ENCODE results near the gene FGR.

Gene FGR

DNA sequence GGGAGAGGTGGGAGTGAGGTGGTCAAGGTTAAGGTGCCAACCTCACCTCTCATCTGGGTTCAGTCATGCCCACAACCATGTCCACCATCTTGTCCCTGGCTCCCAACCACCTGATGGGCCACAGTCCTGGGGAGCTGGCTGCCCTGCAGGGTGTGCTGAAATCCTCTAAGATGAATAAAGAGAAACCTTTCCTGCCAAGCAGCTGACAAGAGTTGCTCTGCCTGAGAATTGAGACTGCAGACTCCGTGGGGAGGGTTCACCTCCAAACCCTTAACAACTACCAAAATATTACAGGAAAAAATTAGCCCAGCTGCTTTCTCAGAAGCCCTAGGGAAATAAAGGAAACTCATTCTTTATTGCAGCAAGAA lies 15.2 kb upstream of the FGR start:
- no peak overlapping the region for H3K27ac ChIP-seq
- TF ChIP-seq, protein P1, sequence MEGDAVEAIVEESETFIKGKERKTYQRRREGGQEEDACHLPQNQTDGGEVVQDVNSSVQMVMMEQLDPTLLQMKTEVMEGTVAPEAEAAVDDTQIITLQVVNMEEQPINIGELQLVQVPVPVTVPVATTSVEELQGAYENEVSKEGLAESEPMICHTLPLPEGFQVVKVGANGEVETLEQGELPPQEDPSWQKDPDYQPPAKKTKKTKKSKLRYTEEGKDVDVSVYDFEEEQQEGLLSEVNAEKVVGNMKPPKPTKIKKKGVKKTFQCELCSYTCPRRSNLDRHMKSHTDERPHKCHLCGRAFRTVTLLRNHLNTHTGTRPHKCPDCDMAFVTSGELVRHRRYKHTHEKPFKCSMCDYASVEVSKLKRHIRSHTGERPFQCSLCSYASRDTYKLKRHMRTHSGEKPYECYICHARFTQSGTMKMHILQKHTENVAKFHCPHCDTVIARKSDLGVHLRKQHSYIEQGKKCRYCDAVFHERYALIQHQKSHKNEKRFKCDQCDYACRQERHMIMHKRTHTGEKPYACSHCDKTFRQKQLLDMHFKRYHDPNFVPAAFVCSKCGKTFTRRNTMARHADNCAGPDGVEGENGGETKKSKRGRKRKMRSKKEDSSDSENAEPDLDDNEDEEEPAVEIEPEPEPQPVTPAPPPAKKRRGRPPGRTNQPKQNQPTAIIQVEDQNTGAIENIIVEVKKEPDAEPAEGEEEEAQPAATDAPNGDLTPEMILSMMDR (IDR thresholded peaks at IDR 0.05), result no peak
- DNase-seq (ENCODE audit: low spot score), result no peak
- no peak overlapping the region for H3K4me3 ChIP-seq

DNA sequence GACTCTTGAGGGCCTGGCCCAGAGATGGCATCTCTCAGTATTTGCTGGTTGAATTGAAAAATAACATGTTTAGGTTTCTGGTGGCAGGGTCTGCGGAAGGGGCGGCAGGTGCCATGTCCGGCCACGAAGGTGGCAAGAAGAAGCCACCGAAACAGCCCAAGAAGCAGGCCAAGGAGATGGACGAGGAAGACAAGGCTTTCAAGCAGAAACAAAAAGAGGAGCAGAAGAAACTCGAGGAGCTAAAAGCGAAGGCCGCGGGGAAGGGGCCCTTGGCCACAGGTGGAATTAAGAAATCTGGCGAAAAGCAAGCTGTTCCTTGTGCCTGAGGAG lies 14.3 kb upstream of the FGR start:
- Histone ChIP-seq H3K27ac (no peak overlapping the region), H3K4me3 (no peak overlapping the region)
- no peak for DNase-seq (ENCODE audit: low spot score)
- TF ChIP-seq, protein P1 (IDR thresholded peaks at IDR 0.05), result no peak

DNA sequence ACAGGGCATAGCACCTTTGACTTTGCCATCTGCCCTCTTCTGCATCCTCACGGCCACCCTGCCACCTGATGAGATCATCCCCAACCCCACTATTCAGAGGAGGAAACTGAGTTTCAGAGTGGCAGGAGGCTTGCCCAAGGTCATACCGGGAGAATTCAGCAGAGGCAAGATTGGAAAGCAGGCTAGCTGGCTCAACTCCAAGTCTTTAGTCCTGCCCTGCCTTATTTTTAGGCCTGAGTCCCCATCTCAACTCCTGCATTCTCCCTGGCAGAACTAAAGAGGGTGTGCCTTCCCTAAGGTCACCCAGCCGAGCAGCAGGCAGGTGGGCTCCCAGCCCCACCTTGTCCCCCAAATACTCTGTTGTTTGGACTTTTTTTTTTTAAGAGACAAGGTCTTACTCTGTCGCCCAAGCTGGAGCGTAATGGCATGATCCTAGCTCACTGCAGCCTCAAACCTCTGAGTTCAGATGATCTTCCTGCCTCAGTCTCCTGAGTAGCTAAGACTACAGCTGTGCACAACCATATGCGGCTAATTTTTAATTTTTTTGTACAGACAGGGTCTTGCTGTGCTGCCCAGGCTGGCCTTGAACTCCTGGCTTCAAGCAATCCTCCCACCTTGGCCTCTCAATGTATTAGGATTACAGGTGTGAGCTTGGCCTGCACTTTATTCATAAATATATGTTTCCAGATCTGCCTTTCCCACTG lies 13.8 kb upstream of the FGR start:
- Histone ChIP-seq H3K4me3 (no peak overlapping the region), H3K27ac (no peak overlapping the region)
- TF ChIP-seq, protein P1 (IDR thresholded peaks at IDR 0.05), result no peak
- no peak for DNase-seq (ENCODE audit: low spot score)

DNA sequence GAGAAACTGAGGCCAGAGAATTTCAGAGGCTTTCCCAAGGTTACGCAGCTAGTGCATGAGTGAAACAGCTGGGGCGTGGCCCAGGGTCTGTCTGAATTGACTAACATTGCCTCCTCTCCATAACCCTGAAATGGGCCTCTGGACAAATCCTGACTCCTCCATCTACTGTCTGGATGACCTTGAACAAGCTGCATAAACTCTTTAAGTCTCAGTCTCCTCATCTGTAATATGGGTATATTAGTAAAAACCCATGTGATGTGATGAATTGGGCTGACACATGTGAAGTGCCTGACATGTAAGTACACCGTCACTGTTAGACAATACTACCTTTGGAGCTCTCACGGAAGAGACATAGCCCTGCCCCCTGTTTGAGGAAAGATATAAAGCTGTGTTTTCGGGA lies 12.3 kb upstream of the FGR start:
- Histone ChIP-seq H3K27ac (no peak overlapping the region), H3K4me3 (no peak overlapping the region)
- TF ChIP-seq, protein P1 (IDR thresholded peaks at IDR 0.05), result no peak
- DNase-seq (ENCODE audit: low spot score), result no peak

DNA sequence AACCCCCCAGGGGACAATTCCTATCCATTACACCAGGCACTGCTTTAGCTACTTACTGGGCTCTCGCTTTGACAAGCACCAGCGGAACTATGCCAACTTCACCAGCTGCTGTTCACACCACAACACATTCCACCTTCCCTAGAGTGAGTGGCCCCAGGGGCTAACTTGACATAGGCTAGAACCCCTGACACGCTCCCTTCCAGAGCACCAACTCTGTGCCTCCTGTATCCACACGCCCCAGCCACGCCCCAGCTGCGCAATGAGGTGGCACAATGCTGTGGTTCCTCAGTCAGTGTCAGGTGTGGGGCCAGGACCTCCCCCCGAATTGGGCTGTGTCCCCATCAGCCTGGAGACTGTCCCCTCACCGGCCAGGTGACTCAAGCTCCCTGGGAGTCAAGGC lies 11.7 kb upstream of the FGR start:
- Histone ChIP-seq H3K4me3 (no peak overlapping the region), H3K27ac (no peak overlapping the region)
- TF ChIP-seq, protein P1 (IDR thresholded peaks at IDR 0.05), result no peak
- no peak for DNase-seq (ENCODE audit: low spot score)

DNA sequence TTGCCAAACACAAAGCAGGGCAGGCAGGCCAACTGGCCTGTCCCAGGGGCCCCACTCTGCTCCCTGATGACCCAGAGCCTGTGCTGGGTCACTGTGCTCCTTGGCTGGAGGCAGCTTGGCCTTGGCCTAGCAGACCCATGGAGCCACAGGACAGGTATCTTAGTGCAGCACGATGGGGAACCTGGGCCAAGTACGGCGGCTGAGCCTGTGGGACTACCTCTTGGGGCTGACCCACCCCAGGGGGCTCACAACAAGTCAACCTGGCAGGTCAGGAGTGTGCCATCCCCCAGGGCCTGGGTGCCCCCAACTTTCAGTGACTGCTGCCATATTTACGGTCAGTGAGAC lies 10.1 kb upstream of the FGR start:
- TF ChIP-seq, protein P1 (IDR thresholded peaks at IDR 0.05), result no peak
- no peak overlapping the region for H3K4me3 ChIP-seq
- H3K27ac ChIP-seq, result no peak overlapping the region
- no peak for DNase-seq (ENCODE audit: low spot score)

DNA sequence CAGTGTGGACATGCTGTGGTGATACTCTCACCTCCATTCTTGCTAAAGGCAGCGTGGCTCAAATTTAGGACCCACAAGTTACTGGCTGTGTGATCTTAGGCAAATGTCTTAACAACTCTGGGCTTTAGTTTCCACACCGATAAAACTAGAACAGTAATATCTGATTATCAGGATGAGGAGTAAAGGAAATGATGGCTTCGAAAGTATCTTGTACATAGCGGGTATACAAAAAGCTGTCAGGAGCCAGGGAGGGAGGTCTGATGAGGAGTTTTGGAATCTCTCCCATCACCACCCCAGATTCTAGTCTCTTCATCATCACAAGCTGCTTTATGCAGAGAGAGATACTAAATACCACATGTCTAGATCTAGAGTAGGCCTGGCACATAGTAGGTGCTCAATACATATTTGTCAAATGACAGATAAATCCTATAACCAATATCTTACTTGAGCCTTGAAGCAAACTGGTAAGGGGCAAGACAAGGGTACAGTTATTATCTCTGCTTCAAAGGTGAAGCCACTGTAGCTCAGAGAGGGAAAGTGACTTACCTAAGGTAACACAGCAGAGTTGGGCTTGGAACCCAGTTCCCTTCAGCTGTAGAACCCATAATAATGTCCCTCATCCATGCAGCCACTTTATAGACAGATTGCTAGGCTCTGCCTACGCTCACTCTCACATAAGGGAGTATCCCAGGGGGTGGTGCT lies 9.5 kb upstream of the FGR start:
- H3K27ac ChIP-seq, result no peak overlapping the region
- DNase-seq (ENCODE audit: low spot score), result no peak
- no peak overlapping the region for H3K4me3 ChIP-seq
- TF ChIP-seq, protein P1 (IDR thresholded peaks at IDR 0.05), result no peak

All from coronary artery (tissue), 2 donors.